Activated gamma-delta T cell (primary cell): ENCODE data around the gene ACP5.
"Not testable (repeated sequence)": the region's sequence is repeated elsewhere in the genome, so short reads cannot be mapped to it uniquely, and the experiment has no call there.

ENCODE experiments used
- DNase-seq: peaks from one replicate; lab custom pipeline; 2025; lab: John Stamatoyannopoulos, UW
- total RNA-seq, 2 donors: gene quantifications; one replicate each; lab custom pipeline; 2026; lab: John Stamatoyannopoulos, UW

ACP5 gene
- total RNA-seq = 14.2 to 16.1 reads per million in 2 donors

DNA sequence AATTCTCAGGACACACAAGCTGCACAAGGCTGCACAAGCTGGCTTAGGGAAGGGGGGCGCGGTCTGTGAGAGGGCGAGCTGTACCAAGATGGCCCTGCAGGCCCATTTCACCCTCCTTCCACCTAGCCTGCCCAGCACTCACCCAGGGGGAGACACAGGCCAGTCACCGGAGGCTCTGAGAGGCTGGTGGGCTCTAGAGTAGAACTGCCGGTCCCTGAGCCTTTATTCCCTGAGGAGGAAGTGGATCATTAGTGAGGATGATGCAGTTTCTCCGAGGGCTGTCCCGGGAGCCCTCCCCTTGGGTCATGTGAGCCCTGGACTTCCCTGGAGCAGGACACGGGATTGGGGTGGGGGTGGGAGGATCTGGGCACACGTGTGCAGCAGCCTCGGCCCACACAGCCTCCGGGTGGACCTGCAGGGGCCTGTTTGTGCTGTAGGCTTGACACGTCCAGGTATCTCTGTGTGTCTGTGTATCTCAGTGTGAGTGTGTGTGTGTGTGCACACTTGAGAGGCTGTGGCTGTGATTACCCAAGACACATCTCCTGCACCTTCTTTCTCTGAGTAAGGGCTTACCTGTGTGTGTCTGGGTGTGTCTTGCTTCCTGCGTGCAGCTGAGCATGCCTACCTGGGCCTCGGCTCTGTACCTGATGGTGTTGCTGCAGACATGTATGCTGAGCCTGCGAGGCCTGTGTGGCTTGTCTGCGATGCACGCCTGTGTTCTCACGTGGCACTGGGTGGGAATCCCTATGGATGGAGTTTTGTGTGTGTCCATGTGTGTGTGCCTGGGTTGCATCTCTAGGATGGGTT is at the start of gene ACP5:
ACP5 (minus strand) TSS at position 195 of the 807 bp plus-strand sequence. CDS start 328 bp downstream, outside the sequence.
- no peak for DNase-seq

DNA sequence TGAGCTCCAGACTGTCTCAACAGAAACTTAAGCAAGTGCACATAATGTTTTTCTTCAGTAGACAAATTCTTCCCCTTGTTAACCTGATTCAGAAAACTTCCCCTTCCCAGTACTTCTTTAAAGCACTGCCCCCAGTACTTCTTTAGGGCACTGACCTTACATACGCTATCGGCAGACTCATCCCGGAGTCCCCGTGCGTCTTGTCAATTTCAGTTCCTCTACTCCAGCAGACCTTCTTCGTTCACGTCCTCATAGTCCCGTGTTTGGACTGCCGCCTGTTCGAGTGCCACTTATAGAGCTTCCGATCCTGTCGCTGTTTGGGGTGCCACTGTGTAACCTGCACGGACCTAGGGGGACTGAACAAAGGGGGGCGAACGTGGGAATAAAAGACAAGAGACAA is 48.8 kb upstream of the ACP5 start:
- DNase-seq = no peak

DNA sequence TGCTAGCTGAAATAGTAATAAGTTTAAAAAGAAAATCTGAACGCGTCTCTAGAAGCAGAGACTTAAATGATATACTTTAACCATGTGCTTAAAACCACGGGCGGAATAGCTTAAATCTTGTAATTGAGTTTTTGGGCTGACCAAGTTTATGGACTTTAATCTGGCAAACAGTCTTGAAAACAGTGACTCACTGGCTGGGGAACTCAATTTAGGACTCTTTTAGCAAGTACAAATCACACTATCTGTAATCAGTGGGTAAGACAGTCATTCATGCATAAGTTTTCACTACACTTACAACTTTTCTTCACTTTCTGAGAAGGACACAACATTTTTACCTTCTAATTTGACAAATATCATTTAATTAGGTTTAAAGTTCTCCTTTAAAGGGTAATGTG is 46.6 kb upstream of the ACP5 start:
- DNase-seq = no peak

DNA sequence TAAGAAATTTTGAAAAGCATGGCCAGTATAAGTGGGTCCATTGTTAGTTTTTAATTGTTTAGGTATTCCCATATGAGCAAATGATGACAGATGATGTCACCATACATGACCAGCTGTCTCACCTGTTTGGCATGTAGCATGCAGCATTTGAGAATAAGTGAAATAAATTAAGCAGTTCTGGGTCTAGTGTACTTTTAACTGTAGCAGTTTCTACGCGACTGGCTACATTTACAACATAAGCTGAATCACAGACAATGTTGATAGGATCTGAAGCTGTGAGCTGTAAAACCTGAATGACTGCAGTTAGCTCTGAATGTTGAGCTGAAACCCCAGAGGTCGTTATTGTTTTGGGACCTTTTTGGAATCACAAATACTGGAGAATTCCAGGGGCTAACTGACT is 45.0 kb upstream of the ACP5 start:
- DNase-seq = not testable (repeated sequence)

DNA sequence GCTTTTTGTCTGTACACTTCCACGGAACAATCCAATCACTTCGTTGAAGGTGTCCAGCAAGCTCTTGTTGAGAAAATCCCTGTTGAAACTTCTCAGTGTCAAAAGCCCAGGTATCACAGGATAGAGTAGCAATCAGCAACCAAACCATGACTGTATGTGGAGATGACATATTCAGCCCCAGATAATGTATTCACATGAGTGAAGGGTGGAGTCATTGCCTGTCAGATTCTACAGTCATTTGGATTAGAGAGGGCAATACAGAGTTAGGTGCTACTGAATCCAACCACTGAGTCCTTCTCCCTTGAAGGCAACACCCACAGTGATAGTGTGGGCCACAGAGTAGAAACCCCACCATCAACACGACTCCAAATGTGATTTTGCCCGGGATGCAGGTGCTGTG is 43.1 kb upstream of the ACP5 start:
- no peak for DNase-seq

DNA sequence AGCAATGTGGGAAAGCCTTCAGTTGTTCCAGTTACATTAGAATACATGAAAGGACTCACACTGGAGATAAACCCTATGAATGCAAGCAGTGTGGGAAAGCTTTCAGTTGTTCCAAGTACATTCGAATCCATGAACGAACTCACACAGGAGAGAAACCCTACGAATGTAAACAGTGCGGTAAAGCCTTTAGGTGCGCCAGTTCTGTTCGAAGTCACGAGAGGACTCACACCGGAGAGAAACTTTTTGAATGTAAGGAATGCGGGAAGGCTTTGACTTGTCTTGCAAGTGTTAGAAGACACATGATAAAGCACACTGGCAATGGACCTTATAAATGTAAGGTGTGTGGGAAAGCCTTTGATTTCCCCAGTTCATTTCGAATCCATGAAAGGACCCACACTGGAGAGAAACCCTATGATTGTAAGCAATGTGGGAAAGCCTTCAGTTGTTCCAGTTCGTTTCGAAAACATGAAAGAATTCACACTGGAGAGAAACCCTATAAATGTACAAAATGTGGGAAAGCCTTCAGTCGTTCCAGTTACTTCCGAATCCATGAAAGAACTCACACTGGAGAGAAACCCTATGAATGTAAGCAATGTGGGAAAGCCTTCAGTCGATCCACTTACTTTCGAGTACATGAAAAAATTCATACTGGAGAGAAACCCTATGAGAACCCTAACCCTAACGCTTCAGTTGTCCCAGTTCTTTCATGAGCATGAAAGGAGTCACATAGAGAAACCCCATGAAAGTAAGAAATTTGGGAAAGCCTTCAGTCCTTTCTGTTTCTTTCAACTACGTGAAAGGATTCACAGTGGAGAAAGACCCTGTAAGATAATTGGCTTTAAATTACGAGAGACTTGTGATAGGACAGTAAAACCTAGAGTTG is 40.0 kb upstream of the ACP5 start:
- DNase-seq = no peak

DNA sequence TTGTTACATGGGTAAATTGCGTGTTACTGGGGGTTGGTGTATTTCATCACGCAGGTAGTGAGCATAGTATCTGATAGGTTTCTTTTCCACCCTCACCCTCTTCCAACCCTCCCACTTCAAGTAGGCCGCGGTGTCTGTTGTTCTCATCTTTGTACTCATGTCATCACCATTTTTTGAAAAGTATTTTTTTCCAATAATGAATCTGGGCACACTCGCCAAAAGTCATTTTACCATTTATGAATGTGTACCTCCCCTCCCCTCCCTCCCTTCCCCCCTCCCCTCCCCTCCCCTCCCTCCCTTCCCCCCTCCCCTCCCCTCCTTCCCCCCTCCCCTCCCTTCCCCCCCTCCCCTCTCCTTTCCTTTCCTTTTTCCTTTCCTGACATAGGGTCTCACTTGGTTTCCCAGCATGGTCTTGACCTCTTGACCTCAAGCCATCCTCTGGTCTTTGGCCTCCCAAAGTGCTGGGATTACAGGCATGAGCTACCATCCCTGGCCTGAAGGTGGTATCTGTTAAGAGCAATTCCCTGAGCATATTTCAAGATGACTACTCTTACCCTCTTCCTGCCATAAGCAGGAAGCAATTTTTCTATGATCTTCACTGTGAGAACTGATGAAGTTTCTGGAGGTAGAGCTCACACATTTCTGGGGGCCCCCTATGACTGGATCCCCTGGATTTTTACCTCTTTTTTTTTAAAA is 35.5 kb upstream of the ACP5 start:
- no peak for DNase-seq

DNA sequence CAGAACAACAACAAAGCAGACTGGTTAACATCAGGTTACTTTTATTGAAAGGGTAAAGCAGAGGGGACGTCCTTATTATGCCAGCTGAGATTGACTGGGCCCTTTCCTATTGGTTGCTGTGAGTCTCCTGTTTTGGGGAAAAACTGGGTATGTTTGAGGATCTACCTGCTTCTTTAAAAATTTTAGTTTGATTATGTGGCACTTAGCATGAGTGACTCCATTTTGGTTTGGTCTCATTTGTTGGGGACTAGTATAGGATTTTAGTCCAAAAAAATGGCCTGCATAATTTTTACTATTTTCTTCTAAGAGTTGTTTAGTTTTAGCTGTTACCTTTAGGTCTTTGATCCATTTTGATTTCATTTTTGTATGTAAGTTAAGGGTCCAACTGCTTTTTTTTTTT is 34.3 kb upstream of the ACP5 start:
- no peak for DNase-seq

DNA sequence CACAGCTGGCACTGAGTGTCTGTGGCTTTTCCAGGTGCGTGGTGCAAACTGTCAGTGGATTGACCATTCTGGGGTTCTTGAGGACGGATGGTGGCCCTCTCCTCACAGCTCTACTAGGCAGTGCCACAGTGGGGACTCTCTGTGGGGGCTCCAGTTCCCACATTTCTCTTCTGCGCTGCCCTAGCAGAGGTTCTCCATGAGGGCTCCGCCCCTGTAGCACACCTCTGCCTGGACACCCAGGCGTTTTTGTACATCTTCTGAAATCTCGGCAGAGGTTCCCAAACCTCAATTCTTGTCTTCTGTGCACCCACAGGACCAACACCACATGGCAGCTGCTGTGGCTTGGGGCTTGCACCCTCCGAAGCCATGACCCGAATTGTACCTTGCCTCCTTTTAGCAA is 29.0 kb upstream of the ACP5 start:
- DNase-seq = no peak

DNA sequence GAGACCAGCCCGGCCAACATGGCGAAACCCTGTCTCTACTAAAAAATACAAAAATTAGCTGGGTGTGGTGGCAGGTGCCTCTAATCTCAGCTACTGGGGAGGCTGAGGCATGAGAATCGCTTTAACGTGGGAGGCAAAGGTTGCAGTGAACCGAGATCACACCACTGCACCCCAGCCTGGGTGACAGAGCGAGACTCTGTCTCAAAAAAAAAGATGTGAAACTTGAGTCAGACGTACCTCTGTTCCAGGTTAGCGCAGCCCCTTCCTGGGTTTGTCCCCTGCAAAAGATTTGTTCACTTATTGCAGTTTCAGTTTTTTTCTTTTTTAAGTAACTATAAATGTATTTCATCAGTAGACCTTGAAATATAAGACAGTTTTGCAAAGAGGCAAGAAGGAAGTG is 22.3 kb upstream of the ACP5 start:
- DNase-seq = not testable (repeated sequence)

DNA sequence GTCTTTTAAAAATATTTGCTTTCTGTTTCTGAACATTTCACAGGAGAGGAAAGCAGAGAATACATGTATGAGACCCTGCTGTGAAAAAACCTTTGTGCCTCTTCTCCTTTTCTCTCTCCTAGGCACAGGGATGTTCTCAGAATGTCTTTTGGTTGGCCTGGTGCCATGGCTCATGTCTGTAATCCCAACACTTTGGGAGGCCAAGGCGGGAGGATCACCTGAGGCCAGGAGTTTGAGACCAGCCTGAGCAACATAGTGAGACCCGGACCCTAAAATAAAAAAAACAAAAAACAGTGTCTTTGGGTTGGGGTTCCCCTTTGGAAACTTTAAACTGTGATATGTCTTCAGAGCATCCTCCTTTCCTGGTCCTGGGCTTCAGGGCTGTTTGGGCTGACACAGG is 21.3 kb upstream of the ACP5 start:
- no peak for DNase-seq

DNA sequence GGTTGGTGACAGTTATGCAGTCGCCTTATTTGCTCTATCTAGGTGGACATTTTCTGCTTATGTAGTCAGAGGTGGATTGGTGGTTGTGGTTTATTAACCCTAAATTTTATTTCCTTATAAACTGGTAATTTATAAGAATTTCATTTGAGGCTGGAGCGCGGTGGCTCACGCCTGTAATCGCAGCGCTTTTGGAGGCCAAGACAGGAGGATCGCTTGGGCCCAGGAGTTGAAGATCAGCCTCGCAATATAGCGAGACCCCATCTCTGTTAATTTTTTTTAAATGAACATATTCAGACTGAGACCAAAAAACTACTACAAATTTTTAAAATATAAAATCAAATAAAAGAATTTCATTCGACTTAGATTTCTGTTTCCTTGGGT is 20.6 kb upstream of the ACP5 start:
- no peak for DNase-seq

DNA sequence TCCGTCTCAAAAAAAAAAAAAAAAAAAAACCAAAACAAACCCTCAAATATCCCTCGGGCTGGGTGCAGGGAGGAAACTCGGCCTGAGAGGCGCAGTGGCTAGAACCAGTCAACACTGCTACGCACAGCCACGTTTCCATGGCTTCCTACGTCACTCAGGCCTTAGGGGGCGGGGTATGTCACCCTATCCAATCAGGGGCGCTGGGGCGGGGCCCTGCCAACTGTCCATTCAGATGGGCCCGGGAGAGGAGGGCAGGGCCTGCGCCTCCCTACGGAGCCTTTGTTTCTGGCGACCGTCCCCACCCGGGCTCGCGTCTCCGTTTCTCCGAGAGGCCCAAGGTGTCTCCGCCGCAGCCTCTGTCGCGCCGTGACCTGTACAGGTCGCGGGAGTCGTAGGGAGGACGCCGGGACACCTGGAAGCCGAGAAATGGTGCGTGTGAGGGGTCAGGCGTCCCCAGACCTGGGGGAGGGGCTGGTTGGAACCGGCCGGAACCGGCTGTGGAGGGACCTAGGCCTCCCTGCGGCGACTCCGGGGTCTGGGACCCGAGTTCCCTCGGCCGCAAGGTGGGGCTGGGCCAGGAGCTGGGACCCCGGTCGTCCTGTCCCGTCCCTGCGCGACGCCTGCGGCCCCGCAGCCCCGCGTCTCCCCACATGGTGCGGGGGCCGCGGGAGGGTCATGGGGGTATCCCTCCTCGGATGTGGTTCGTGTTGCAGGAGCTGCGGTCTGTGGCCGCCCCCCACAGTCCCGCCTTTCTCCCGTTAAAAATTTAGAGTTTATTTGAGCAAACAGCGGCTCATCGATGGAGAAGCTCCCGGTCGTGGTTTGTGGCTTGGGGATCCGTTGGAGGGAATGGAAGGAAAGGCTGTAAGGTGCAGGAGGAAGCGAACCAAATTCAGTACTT is 20.0 kb upstream of the ACP5 start, which contains the start of gene ZNF627:
ZNF627 (plus strand) TSS at position 282 of the 901 bp plus-strand sequence; CDS start at position 427, 145 bp downstream.
- DNase-seq = peak; percentile 80

DNA sequence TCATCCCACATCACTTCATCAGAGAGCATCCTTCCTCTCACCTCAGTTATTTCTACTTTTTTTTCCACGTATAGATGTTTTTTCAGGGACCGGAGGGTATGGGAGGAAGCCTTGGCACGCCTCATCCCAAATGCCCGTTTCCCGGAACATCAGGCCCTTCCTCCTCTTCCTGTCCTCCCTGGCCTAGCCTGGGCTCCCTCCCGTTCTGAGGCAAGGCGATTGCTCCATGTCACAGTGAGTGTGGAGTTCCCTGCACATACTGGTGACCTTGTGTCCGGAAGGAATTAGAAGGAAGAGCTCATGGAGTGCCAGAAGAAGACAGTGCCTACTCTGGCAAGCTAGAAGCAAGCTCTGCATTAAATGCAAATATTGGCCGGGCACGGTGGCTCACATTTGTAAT is 18.7 kb upstream of the ACP5 start:
- no peak for DNase-seq

DNA sequence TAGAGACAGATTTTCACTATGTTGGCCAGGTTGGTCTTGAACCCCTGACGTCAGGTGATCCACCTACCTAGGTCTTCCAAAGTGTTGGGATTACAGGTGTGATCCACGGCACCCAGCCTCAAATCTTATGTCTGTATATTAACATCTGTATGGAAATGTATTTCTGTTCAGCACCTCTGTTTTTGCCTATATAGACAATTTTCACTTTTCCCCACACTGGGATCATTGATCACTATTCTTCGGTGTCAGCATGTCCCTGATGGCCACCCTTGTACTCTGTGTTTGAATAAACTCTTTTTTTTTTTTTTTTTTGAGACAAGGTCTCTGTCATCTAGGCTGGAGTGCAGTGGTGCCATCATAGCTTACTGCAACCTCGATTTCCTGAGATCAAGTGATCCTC is 16.6 kb upstream of the ACP5 start:
- DNase-seq = no peak

DNA sequence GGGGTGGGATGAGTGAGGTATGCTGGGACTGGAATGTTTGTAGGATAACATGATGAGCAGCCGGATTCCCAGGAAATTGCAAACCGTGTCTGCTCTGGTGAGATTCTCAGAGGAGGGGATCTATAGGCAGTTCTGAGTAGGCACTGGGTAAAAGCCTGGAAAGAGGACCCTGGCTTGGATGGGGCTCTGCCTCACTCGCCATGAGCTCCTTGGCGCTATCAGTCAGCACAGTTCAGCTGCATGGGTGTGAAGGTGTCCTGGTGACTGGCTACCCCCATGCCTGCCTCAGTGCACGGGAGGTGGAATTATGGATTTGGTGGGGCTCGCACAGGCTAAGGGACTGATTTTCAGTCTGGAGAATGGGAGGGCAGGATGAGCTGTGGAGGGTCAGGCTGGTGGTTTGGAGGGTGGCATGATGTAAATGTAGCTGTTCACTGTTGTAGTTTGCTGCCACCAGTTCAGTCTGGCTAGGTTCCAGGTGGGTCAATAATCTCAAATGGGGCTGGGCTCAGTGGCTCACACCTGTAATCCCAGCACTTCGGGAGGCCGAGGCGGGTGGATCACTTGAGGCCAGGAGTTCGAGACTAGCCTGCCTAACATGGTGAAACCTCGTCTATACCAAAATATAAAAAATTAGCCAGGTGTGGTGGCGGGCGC is 10.7 kb upstream of the ACP5 start:
- DNase-seq = no peak

DNA sequence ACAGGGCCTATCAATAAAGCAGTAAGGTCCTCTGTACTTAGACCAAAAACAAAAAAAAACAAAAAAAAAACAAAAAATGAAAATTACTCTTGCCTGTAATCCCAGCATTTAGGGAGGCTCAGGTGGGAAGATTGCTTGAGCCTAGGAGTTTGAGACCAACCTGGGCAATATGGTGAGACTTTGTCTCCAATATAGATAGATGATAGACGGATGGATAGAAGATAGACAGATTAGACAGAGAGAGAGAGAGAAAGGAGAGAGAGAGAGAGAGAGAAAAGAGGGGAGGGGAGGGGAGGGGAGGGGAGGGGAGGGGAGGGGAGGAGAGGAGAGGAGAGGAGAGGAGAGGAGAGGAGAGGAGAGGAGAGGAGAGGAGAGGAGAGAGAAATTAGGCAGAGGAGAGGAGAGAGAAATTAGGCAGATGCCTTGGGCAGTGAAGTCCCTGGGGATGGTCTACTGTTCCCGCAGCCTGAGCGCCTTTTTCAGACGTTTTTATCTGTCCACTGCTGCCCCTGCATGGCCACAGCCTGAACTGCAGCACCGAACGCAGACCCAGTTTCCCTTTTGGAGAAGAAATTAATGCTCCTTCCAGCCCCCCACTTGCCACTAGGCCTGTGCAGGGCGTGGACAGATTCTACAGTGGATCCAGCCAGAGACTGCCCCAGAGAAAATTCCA is 10.0 kb upstream of the ACP5 start:
- DNase-seq = no peak

DNA sequence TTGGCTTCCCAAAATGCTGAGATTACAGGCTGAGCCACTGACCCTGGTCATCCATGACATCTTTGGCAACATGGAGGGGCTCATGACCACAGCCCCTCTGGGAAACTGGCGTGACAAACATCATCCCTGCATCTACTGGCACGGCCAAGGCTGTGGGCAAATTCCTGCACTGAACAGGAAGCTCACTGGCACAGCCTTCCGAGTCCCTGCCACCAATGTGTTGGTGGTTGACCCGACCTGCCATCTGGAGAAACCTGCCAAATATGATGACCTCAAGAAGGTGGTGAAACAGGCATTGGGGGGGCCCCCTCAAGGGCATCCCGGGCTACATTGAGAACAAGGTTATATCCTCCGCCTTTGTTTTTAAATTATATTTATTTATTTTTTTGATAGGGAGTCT is 8.9 kb upstream of the ACP5 start:
- DNase-seq = no peak

DNA sequence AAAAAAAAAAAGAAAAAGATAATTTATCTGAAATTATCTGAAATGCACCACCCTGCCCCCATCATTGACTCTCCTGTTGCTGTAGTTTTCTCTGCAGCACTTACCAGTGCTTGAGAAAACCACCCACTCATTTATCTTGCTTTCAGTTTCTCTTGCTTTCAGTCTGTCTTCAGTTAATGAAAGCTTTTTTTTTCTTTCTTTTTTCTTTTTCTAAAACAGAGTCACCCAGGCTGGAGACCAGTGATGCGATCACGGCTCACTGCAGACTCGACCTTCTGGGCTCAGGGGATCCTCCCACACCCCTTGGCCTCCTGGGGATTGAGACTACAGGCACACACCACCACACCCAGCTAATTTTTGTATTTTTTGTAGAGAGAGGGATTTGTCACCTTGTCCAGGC is 4.3 kb upstream of the ACP5 start:
- no peak for DNase-seq

DNA sequence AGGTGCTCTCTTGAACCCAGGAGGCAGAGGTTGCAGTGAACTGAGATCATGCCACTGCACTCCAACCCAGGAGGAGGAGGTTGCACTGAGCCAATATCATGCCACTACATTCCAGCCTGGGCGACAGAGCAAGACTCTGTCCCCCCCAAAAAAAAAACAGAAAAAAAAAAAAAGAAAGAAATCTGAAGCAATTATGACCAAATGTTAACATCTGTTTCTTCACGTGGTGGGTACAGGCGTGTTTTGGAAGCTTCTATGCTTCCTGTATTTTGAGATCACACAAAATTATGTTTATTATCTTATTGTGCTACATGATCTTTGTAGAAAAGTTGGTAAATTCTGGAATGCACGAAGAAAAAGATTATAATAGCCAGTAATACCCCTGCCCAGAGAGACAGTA is 2.7 kb upstream of the ACP5 start:
- no peak for DNase-seq
